Heart left ventricle (tissue), 13 donors: ENCODE measurements around the gene MEIS3.

Experiments used
- CTCF ChIP-seq, 12 donors: fragments of 200-600 bp; sonication (generic) in 4 of 12; IDR thresholded peaks; one replicate each; pipeline versions ENCODE4 v1.5.0 to v1.8.0; 2018 to 2022; ENCODE audit warnings: antibody characterized with exemption in 12 of 12, mild to moderate bottlenecking in 5 of 12
- POLR2A ChIP-seq, 2 donors: fragments of 450-650 bp; IDR thresholded peaks; one replicate each; pipeline ENCODE4 v1.6.1; 2017; ENCODE audit warnings: antibody characterized with exemption in 2 of 2, mild to moderate bottlenecking in 2 of 2, moderate library complexity in 2 of 2
- donor health status: ischemic (EF 13 %, LVEDD 7.1; RV severe dilation, severe dysfunction).
- donor health status: DM: no; HTN: yes; CAD: no.
- donor health status: DM: no; HTN: no; CAD: no.
- donor health status: ischemic (EF 25% LVEDD 6.9; RV normal size, moderate dysfunction).
- donor health status: ischemic (EF 25% LVEDD 5.7; RV mildly dilated, moderate dysfunction).
- donor health status: ischemic (EF 35%, LVEDD 5.7; RV mildly dilated, moderate dysfunction).
- donor health status: nonischemic (EF 11% LVEDD 7.7; RV severe dilation, severe dysfunction).
- donor health status: DM: yes; HTN: yes; CAD: no.
- donor health status: PGD.
- donor health status: ischemic (EF 29% LVEDD 5.4; RV normal size, mild dysfunction).
- donor health status: nonischemic (EF 23%, LVEDD 6.1; RV moderate dilation, normal function).

- TF ChIP-seq CTCF (IDR thresholded peaks at IDR 0.05), result no peak
- no peak for TF ChIP-seq POLR2A (IDR thresholded peaks at IDR 0.05)
Observed at GRCh38 chr19:47408156-47408938, 11.0 kb downstream of the MEIS3 start.
